Gastrocnemius medialis (tissue), 4 donors: ENCODE data around the gene SH2D3A. TPM values are rescaled to one million over a fixed set of nuclear protein-coding genes. Genes with fewer than 3 reads are reported as not detected.

Experiments used
- ATAC-seq, 2 donors: fragments of 150-250 bp; one replicate each; pipeline ENCODE4 v1.9.1; 2016
- DNase-seq, 2 donors: peaks; one replicate each; pipeline ENCODE4 v3.0.0-alpha.2; 2019
- H3K27ac ChIP-seq, 4 donors: fragments of 200-600 bp; sonication (generic); 1 replicate in 1 of 4; 2 replicates in 3 of 4; pipeline ENCODE4 v1.5.1; 2016 to 2018; ENCODE audit warnings: mild to moderate bottlenecking in 2 of 4, moderate library complexity in 1 of 4
- H3K27me3 ChIP-seq, 3 donors: fragments of 200-600 bp; sonication (generic) in 2 of 3; 1 replicate in 1 of 3; 2 replicates in 2 of 3; pipeline versions ENCODE4 v1.5.1 to v1.6.0; 2016 to 2019; ENCODE audit warnings: mild to moderate bottlenecking in 1 of 3, moderate library complexity in 1 of 3
- H3K36me3 ChIP-seq, 2 donors: fragments of 200-600 bp; sonication (generic) in 1 of 2; one replicate each; pipeline ENCODE4 v1.5.1; 2017 to 2018
- H3K4me1 ChIP-seq, 2 donors: fragments of 200-600 bp; sonication (generic) in 1 of 2; one replicate each; pipeline ENCODE4 v1.5.1; 2016 to 2017; ENCODE audit warnings: mild to moderate bottlenecking in 2 of 2
- H3K4me3 ChIP-seq, 4 donors: fragments of 200-600 bp; sonication (generic) in 3 of 4; 1 replicate in 1 of 4; 2 replicates in 3 of 4; pipeline ENCODE4 v1.5.1; 2016 to 2019; ENCODE audit warnings: mild to moderate bottlenecking in 2 of 4
- H3K9me3 ChIP-seq, 3 donors: fragments of 200-600 bp; sonication (generic) in 2 of 3; 1 replicate in 1 of 3; 2 replicates in 2 of 3; pipeline ENCODE4 v1.5.1; 2016 to 2019
- POLR2A ChIP-seq, 2 donors: fragments of 450-650 bp; IDR thresholded peaks; one replicate each; pipeline ENCODE4 v1.6.1; 2017; ENCODE audit warnings: antibody characterized with exemption in 2 of 2, mild to moderate bottlenecking in 2 of 2, moderate library complexity in 2 of 2
- in situ Hi-C, 4 donors: fragments of 200-750 bp; cut with MboI; loops; one replicate each; pipeline versions ENCODE4 v1.15.0 to v1.8.0; 2017; ENCODE audit warnings: low sequenced_read_pairs in 4 of 4
- intact Hi-C: fragments of 100-400 bp; cut with DNase I; formaldehyde crosslinking; loops from one replicate; pipeline ENCODE4 v1.15.1; 2023; ENCODE audit warnings: low total_unique reads
- total RNA-seq, 4 donors: library from RNA; depleted of rRNA; stranded (reverse); fragments of >200 nt; gene quantifications; one replicate each; pipeline versions ENCODE4 v1.1.0 to v1.2.3, GENCODE V29; 2016
- TF ChIP-seq, protein P1 (sequence below), 5 experiments: fragments of 450-650 bp in 3 of 5; fragments of 200-600 bp in 2 of 5; sonication (generic) in 2 of 5; IDR thresholded peaks in 4 of 5; conservative IDR thresholded peaks in 1 of 5; 1 replicate in 4 of 5; 2 replicates in 1 of 5; pipeline ENCODE4 v1.5.1; 2016 to 2019; ENCODE audit warnings: antibody characterized with exemption in 5 of 5, mild to moderate bottlenecking in 3 of 5, moderate library complexity in 3 of 5

SH2D3A gene
- total RNA-seq, 4 donors from 2014 or later = not detected

GRCh38 chr19:6761053-6761676, 6.1 kb downstream of the SH2D3A start:
- peak in 1 of 2 donors; percentile 70 for ATAC-seq
- H3K9me3 ChIP-seq = no peaks in the 10 kb centered on the region
- in situ Hi-C loops (no loop called here), intact Hi-C loops (no loop called here)
- no peak for DNase-seq
- H3K36me3 ChIP-seq = no peaks in the 10 kb centered on the region
- H3K27ac ChIP-seq = no peak overlapping the region
- peaks cover 5 to 18% (median 15%) of the 10 kb centered on the region in 3 donors for H3K27me3 ChIP-seq
- TF ChIP-seq, protein P1, sequence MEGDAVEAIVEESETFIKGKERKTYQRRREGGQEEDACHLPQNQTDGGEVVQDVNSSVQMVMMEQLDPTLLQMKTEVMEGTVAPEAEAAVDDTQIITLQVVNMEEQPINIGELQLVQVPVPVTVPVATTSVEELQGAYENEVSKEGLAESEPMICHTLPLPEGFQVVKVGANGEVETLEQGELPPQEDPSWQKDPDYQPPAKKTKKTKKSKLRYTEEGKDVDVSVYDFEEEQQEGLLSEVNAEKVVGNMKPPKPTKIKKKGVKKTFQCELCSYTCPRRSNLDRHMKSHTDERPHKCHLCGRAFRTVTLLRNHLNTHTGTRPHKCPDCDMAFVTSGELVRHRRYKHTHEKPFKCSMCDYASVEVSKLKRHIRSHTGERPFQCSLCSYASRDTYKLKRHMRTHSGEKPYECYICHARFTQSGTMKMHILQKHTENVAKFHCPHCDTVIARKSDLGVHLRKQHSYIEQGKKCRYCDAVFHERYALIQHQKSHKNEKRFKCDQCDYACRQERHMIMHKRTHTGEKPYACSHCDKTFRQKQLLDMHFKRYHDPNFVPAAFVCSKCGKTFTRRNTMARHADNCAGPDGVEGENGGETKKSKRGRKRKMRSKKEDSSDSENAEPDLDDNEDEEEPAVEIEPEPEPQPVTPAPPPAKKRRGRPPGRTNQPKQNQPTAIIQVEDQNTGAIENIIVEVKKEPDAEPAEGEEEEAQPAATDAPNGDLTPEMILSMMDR (IDR thresholded peaks at IDR 0.05 in 4 of 5, conservative IDR thresholded peaks at IDR 0.05 in 1 of 5) = no peak
- no peak for TF ChIP-seq POLR2A (IDR thresholded peaks at IDR 0.05)
- H3K4me1 ChIP-seq = no peaks in the 10 kb centered on the region
- H3K4me3 ChIP-seq = no peak overlapping the region

DNA sequence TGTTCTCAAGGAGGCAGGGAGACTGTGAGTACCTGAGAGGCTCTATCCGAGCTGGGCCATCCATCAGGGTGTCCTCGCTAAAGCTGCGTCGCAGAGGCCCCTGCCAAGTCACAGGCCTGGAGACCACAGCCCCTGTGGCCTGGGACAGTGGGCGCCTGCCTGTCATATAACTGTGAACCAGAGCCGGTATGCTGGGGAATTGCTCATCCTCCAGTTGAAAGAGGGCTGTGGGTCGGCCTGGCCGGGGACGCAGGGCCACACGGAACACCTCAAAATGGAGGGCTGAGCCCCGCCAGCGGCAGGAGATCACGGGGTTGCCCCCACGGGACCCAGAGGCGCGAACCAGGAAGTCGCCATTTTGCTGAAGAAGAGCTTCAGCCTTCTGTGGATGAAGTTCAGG, 6.6 kb downstream of the SH2D3A start:
- Histone ChIP-seq H3K4me1 (no peaks in the 10 kb centered on the region), H3K27me3 (peaks cover under 1 to 14% (median 10%) of the 10 kb centered on the region in 3 donors), H3K36me3 (no peaks in the 10 kb centered on the region), H3K4me3 (no peak overlapping the region), H3K27ac (no peak overlapping the region), H3K9me3 (no peaks in the 10 kb centered on the region)
- DNase-seq (no peak), ATAC-seq (no peak)
- intact Hi-C loops = no loop called here
- TF ChIP-seq, protein P1 (IDR thresholded peaks at IDR 0.05 in 4 of 5, conservative IDR thresholded peaks at IDR 0.05 in 1 of 5) = no peak
- TF ChIP-seq POLR2A (IDR thresholded peaks at IDR 0.05) = no peak
- in situ Hi-C loops = no loop called here

- Histone ChIP-seq H3K4me1 (peaks cover 10 to 14% of the 10 kb centered on the region in 2 donors), H3K27me3 (no peaks in the 10 kb centered on the region), H3K4me3 (no peak overlapping the region), H3K36me3 (peaks cover 0 to 24% of the 10 kb centered on the region in 2 donors), H3K27ac (no peak overlapping the region), H3K9me3 (no peaks in the 10 kb centered on the region)
- DNase-seq = no peak
- in situ Hi-C loops = no loop called here
- intact Hi-C loops = loop anchor here (5.0 kb wide), 1 partner anchor 107 kb away; no protein-coding TSS in a partner anchor
- no peak for TF ChIP-seq POLR2A (IDR thresholded peaks at IDR 0.05)
- TF ChIP-seq, protein P1 (IDR thresholded peaks at IDR 0.05 in 4 of 5, conservative IDR thresholded peaks at IDR 0.05 in 1 of 5) = no peak
- no peak for ATAC-seq
Measured at GRCh38 chr19:6754653-6755463, 12.4 kb downstream of the SH2D3A start.

GRCh38 chr19:6754136-6754535, 13.1 kb downstream of the SH2D3A start:
- TF ChIP-seq, protein P1 (IDR thresholded peaks at IDR 0.05 in 4 of 5, conservative IDR thresholded peaks at IDR 0.05 in 1 of 5) = no peak
- no peak for TF ChIP-seq POLR2A (IDR thresholded peaks at IDR 0.05)
- Histone ChIP-seq H3K27me3 (no peaks in the 10 kb centered on the region), H3K27ac (peak overlapping the region in 3 of 4 donors; percentile 77 to 92 (median 91)), H3K4me1 (peaks cover 10 to 14% of the 10 kb centered on the region in 2 donors), H3K9me3 (no peaks in the 10 kb centered on the region), H3K4me3 (no peak overlapping the region), H3K36me3 (peaks cover 0 to 31% of the 10 kb centered on the region in 2 donors)
- intact Hi-C loops (loop anchor here (5.0 kb wide), 1 partner anchor 108 kb away; no protein-coding TSS in a partner anchor), in situ Hi-C loops (no loop called here)
- DNase-seq (no peak), ATAC-seq (peak in 1 of 2 donors; percentile 8)
